Mucosa of descending colon (tissue), 3 donors: ENCODE results near the gene SPPL3. TPM values are rescaled to one million over a fixed set of nuclear protein-coding genes. Genes with fewer than 3 reads are reported as not detected.

Experiments used
- ATAC-seq: fragments of 200-7000 bp; cut with Tn5 transposase; one replicate; pipeline ENCODE4 v1.9.1; 2020; ENCODE audit warnings: mild to moderate bottlenecking, moderate library complexity
- DNase-seq, 3 donors: peaks; one replicate each; pipeline ENCODE4 v3.0.0-alpha.2; 2020
- H3K36me3 ChIP-seq: fragments of 200-600 bp; one replicate; pipeline ENCODE4 v1.8.0; 2021; ENCODE audit warnings: low read depth, mild to moderate bottlenecking
- H3K4me1 ChIP-seq: fragments of 200-600 bp; one replicate; pipeline ENCODE4 v1.8.0; 2021; ENCODE audit warnings: low read depth, mild to moderate bottlenecking
- H3K4me3 ChIP-seq: fragments of 200-600 bp; one replicate; pipeline ENCODE4 v1.8.0; 2021; ENCODE audit warnings: mild to moderate bottlenecking
- H3K9me3 ChIP-seq: fragments of 200-600 bp; one replicate; pipeline ENCODE4 v1.8.0; 2021; ENCODE audit warnings: mild to moderate bottlenecking
- intact Hi-C, 2 donors: fragments of 100-400 bp; cut with DNase I in 1 of 2; cut with micrococcal nuclease in 1 of 2; formaldehyde crosslinking; loops; one replicate each; pipeline versions ENCODE4 v1.11.0 to v1.11.1; 2022; cut with DNase I, micrococcal nuclease
- total RNA-seq, 3 donors: library from RNA; stranded (reverse); fragmentation: NEBNext Ultra II Directional in 2 of 3; extraction: Animal tissue kit (Norgen Biotek cat#: 25700) in 2 of 3; gene quantifications; one replicate each; pipeline versions ENCODE4 v1.2.1 to v1.2.4, GENCODE V29; 2021 to 2023
- TF ChIP-seq, protein P1 (sequence below): fragments of 200-600 bp; IDR thresholded peaks from one replicate; pipeline ENCODE4 v1.8.0; 2022; ENCODE audit warnings: antibody characterized with exemption, mild to moderate bottlenecking
- donor health status: DM: no; HTN: no; CAD: no; lungs with moderate emphysema.
- donor health status: DM: no; HTN: no; CAD: no.
- donor health status: DM: no; HTN: yes; CAD: no.

Gene SPPL3
- total RNA-seq, 3 donors from 2014 or later: 51.8 to 72.1 (median 65.6) TPM

DNA sequence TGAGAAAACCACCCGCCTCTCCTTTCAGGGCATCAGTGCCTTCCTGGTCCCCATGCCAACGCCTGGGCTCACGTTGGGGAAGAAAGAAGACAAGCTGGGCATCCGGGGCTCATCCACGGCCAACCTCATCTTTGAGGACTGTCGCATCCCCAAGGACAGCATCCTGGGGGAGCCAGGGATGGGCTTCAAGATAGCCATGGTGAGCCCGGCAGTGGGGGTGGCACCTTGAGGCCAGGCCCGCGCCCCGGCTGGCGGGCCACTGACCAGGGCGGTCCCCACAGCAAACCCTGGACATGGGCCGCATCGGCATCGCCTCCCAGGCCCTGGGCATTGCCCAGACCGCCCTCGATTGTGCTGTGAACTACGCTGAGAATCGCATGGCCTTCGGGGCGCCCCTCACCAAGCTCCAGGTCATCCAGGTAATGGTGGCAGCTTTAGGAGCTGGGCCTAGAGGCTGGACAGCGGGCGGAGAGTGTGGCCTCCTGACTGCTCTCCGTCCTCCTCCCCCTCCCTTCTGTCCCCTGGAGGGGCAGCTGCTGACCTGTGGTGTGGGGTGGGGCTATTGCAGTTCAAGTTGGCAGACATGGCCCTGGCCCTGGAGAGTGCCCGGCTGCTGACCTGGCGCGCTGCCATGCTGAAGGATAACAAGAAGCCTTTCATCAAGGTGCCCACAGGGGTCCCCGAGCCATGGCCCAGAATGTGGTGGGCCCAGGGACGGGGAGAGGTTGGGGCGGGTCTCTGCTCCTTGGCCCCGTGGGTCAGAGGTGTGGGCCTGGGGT is 165.7 kb downstream of the SPPL3 start:
- intact Hi-C loops: no loop called here
- no peaks in the 10 kb centered on the region for H3K4me1 ChIP-seq
- no peak overlapping the region for H3K4me3 ChIP-seq
- H3K36me3 ChIP-seq: no peaks in the 10 kb centered on the region
- no peak for ATAC-seq
- TF ChIP-seq, protein P1, sequence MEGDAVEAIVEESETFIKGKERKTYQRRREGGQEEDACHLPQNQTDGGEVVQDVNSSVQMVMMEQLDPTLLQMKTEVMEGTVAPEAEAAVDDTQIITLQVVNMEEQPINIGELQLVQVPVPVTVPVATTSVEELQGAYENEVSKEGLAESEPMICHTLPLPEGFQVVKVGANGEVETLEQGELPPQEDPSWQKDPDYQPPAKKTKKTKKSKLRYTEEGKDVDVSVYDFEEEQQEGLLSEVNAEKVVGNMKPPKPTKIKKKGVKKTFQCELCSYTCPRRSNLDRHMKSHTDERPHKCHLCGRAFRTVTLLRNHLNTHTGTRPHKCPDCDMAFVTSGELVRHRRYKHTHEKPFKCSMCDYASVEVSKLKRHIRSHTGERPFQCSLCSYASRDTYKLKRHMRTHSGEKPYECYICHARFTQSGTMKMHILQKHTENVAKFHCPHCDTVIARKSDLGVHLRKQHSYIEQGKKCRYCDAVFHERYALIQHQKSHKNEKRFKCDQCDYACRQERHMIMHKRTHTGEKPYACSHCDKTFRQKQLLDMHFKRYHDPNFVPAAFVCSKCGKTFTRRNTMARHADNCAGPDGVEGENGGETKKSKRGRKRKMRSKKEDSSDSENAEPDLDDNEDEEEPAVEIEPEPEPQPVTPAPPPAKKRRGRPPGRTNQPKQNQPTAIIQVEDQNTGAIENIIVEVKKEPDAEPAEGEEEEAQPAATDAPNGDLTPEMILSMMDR: no peak
- DNase-seq: no peak
- H3K9me3 ChIP-seq: no peaks in the 10 kb centered on the region

DNA sequence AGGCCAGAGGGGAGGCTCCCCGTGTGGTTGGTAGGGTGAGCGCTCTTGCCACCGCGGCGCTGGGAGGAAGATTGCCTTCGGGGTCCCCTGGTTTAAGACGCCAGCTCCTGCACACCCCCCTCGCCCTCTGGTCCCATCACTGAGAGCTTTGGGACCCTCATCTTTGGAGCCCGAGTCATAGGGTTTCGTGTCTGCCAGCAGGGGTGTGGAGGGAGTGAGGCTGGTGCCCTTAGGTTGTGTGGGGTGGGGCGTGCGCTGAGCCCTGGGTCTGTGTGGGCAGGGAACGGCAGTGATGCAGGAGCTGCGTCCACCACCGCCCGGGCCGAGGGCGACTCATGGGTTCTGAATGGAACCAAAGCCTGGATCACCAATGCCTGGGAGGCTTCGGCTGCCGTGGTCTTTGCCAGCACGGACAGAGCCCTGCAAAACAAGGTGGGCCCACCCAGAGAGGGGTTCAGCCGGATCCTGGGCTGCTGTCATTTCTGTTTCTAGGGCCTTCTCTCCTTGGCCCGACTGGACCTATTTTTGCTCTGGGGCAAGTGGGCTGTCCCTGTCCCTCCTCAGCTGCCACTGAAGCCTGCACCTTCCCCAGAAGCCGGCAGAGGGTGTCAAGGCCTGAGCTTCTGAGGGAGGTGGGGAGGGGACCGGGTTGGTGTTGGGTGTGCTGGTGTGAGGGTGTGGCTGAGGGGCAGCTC is 166.5 kb downstream of the SPPL3 start:
- DNase-seq: no peak
- ATAC-seq: no peak

DNA sequence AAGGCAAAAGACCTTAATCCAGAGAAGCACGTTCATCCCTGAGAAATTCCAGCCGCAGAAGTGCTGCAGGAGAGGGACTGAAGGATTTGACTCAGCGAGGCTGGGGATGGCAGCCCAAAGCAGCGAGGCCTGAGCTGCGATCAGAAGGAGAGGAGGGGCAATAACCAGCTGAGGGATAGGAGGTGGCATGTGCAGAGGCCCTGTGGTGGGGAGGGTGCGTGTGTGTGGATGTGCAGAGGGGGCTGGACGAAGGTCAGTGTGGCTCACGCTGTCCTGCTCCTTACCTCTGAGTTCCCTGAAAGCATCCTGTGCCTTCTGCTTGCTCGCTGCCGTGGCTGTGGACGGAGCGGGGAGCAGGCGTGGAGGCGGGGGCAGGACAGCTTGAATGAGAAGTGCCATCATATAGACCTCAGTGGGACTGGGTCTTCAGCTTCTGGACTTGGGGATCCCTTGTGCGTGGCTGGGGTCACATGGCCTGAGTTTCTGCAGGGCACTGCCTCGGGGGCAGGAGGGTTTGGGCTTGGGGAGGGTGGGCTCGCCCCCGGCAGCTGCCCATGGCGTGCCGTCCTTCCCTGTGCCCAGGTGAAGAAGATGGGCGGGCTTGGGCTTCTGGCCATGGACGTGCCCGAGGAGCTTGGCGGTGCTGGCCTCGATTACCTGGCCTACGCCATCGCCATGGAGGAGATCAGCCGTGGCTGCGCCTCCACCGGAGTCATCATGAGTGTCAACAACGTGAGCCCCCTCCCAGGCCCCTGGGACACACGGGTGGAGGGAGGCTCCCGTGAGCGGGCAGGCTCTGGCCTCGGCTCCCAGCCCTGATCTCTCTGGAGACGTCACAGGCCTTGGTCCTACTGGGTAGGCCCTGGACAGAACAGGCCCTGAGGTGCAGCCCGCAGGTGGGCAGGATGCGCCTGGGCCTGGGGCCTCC is 167.5 kb downstream of the SPPL3 start:
- H3K9me3 ChIP-seq: no peaks in the 10 kb centered on the region
- DNase-seq: no peak
- no peak for ATAC-seq
- H3K36me3 ChIP-seq: no peaks in the 10 kb centered on the region
- H3K4me1 ChIP-seq: no peaks in the 10 kb centered on the region
- no peak overlapping the region for H3K4me3 ChIP-seq
- TF ChIP-seq, protein P1: no peak
- intact Hi-C loops: no loop called here

More for the DNA sequence above, 166.5 kb downstream of the SPPL3 start:
- intact Hi-C loops: no loop called here
- Histone ChIP-seq H3K4me1 (no peaks in the 10 kb centered on the region), H3K4me3 (no peak overlapping the region), H3K9me3 (no peaks in the 10 kb centered on the region), H3K36me3 (no peaks in the 10 kb centered on the region)
- TF ChIP-seq, protein P1: no peak

DNA sequence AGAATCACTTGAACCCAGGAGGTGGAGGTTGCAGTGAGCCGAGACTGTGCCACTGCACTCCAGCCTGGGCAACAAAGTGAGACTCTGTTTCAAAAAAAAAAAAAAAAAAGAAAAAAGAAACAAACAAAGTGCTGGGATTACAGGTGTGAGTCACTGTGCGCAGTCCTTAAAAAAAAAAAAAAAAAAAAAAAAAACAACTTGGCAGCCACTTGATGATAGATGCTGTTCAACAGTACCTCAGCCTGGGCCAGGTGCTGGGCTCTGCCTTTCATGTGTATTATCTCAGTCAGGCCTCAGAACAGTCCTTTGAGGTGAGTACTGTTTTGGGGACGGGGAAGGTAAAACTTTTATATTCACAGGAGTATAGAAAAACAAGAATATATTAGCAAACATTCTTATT is 169.0 kb downstream of the SPPL3 start:
- no peaks in the 10 kb centered on the region for H3K9me3 ChIP-seq
- no peak for ATAC-seq
- intact Hi-C loops: no loop called here
- H3K36me3 ChIP-seq: no peaks in the 10 kb centered on the region
- no peak overlapping the region for H3K4me3 ChIP-seq
- H3K4me1 ChIP-seq: no peaks in the 10 kb centered on the region
- DNase-seq: no peak
- TF ChIP-seq, protein P1: no peak

DNA sequence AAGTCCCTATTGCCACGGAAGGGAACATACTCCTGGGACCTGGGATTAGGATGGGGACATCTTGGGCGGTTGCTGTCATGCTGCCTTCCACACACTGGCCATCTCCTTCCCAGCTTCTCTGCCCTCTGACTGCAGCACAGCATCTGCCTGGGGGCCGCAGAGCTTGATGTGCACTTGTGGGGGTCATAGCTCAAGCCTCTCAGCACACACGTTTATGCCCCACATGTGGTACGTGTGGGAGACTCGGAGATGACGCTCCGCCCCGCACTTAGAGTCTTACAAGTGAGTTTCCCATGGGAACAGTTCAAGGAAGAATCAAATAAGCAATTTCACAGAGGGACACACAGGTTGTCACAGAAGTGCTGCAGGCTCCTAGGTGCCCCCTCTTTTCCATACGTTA is 169.9 kb downstream of the SPPL3 start:
- intact Hi-C loops: no loop called here
- H3K4me1 ChIP-seq: no peaks in the 10 kb centered on the region
- ATAC-seq (no peak), DNase-seq (no peak)
- TF ChIP-seq, protein P1: no peak
- no peaks in the 10 kb centered on the region for H3K9me3 ChIP-seq
- no peaks in the 10 kb centered on the region for H3K36me3 ChIP-seq
- H3K4me3 ChIP-seq: no peak overlapping the region
